ENCODE measurements around the gene ODAD2. TPM values are rescaled to one million over a fixed set of nuclear protein-coding genes. Genes with fewer than 3 reads are reported as not detected.

ODAD2 gene
- total RNA-seq, 1 experiment from 2014 or later: 0.61 TPM

GRCh38 chr10:28036587-28036986 lies 37.7 kb upstream of the ODAD2 start:
- Mint-ChIP-seq H3K9me3 (ENCODE audit: low read depth, unreplicated experiment) (peaks cover 9% of the 10 kb centered on the region), H3K4me1 (ENCODE audit: low read depth, unreplicated experiment) (no peaks in the 10 kb centered on the region), H3K4me3 (ENCODE audit: low read depth, unreplicated experiment) (no peak overlapping the region), H3K27me3 (ENCODE audit: unreplicated experiment) (peaks cover 16% of the 10 kb centered on the region), H3K27ac (ENCODE audit: unreplicated experiment) (no peak overlapping the region), H3K36me3 (ENCODE audit: insufficient read depth, unreplicated experiment) (no peaks in the 10 kb centered on the region)
- TF ChIP-seq CTCF (IDR thresholded peaks at IDR 0.05; ENCODE audit: unreplicated experiment): no peak
- no peak for DNase-seq
- intact Hi-C loops (cut with micrococcal nuclease; ENCODE audit: unreplicated experiment): no loop called here
- CTCF ChIA-PET: no interaction called here
- no TSS peak for BruUV-seq (replicated peaks)

DNA sequence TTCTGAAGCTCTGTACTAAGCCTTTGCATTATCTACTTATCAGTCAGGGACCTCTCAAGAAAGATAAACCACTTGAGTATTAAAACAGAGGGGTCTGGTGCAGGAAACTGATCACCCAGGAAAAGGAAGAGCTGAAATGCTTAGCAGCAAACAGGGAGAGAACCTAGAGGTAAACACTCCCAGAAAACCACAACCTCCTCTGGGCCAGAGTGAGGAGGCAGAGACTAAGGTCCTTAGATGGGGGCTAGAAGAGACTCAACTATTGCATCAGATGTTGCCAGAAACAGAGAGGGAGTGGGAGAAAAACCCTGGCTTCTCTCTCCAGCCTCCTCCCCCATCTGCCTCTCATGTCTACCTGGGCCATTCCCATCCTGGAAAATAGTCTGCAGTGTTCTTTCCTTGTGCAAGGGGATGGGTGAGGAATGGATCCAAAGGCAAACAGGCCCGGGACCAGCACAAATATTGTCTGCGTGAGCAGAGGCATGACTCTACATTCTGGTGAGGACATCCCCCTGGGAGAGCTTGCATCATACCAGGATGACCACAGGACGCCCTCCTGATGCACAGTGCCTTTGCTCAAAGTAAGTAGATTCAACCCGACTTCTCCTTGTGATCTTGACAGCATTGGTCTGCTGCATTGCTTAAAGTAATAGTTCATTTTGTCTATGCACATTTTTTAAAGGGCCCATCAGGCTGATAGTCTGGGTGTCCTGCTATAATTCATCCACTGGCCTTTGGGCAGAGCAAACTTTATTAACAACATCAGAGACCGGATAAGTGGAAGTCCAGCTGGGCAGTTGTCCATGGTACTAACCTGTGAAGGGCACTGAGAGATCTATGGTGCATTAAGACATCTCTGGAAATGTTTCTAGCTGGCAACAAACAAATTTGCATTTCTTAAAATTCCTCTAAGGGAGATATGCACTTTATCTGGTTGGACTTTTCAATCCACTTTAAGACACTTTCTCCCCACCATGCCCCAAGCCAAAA lies 22.4 kb upstream of the ODAD2 start:
- no TSS peak for BruUV-seq (replicated peaks)

DNA sequence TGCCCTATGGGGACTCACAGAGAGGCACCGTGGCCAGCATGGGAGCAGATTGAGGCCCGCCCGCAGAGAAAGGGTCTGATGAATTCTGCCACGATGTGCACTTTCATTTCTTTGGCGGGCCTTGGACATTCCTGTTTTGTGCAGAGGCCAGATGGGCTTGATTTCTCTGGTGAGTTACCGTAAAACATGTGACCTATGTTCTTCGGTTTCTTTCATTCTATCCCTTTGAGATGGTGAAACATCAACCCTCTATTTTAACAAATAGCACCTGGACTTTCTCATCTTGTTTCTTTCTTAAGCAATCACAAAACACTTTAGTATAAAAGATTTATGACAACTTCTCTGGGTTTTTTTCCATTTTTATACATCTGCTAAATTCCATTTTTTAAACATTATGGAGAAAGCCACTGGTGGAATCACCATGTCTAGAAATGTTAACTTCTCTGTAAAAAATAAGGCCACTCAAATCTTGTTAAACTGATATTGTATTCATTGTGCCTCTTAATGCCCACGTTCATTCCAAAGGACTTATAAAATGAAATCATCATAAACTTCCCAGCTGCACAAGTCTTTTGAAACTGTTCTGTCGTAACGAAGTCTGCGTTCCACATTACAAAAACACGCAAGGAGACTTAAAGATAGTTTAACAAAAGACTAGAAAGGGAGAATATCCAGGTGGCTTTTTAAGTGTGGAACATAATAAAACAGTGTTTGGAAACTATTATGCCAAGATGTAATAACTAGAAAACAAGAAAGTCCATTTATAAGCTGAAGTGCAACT lies 21.4 kb upstream of the ODAD2 start:
- no peak overlapping the region for H3K27ac Mint-ChIP-seq (ENCODE audit: unreplicated experiment)
- CTCF ChIA-PET: no interaction called here
- DNase-seq: no peak
- H3K36me3 Mint-ChIP-seq (ENCODE audit: insufficient read depth, unreplicated experiment): no peaks in the 10 kb centered on the region
- intact Hi-C loops (cut with micrococcal nuclease; ENCODE audit: unreplicated experiment): no loop called here
- no TSS peak for BruUV-seq (replicated peaks)
- H3K4me3 Mint-ChIP-seq (ENCODE audit: low read depth, unreplicated experiment): no peak overlapping the region
- no peaks in the 10 kb centered on the region for H3K9me3 Mint-ChIP-seq (ENCODE audit: low read depth, unreplicated experiment)
- no peak for TF ChIP-seq CTCF (IDR thresholded peaks at IDR 0.05; ENCODE audit: unreplicated experiment)
- peaks cover 17% of the 10 kb centered on the region for H3K27me3 Mint-ChIP-seq (ENCODE audit: unreplicated experiment)
- H3K4me1 Mint-ChIP-seq (ENCODE audit: low read depth, unreplicated experiment): no peaks in the 10 kb centered on the region

More for the DNA sequence above, 22.4 kb upstream of the ODAD2 start:
- Mint-ChIP-seq H3K27me3 (ENCODE audit: unreplicated experiment) (peaks cover 21% of the 10 kb centered on the region), H3K4me1 (ENCODE audit: low read depth, unreplicated experiment) (no peaks in the 10 kb centered on the region), H3K4me3 (ENCODE audit: low read depth, unreplicated experiment) (no peak overlapping the region), H3K36me3 (ENCODE audit: insufficient read depth, unreplicated experiment) (no peaks in the 10 kb centered on the region), H3K27ac (ENCODE audit: unreplicated experiment) (no peak overlapping the region), H3K9me3 (ENCODE audit: low read depth, unreplicated experiment) (no peaks in the 10 kb centered on the region)
- no peak for DNase-seq
- intact Hi-C loops (cut with micrococcal nuclease; ENCODE audit: unreplicated experiment): no loop called here
- CTCF ChIA-PET: no interaction called here
- no peak for TF ChIP-seq CTCF (IDR thresholded peaks at IDR 0.05; ENCODE audit: unreplicated experiment)

- BruUV-seq (replicated peaks): no TSS peak
- H3K27ac Mint-ChIP-seq (ENCODE audit: unreplicated experiment): no peak overlapping the region
- no peaks in the 10 kb centered on the region for H3K36me3 Mint-ChIP-seq (ENCODE audit: insufficient read depth, unreplicated experiment)
- H3K9me3 Mint-ChIP-seq (ENCODE audit: low read depth, unreplicated experiment): no peaks in the 10 kb centered on the region
- CTCF ChIA-PET: no interaction called here
- no peak for TF ChIP-seq CTCF (IDR thresholded peaks at IDR 0.05; ENCODE audit: unreplicated experiment)
- intact Hi-C loops (cut with micrococcal nuclease; ENCODE audit: unreplicated experiment): no loop called here
- no peak for DNase-seq
- no peaks in the 10 kb centered on the region for H3K4me1 Mint-ChIP-seq (ENCODE audit: low read depth, unreplicated experiment)
- H3K27me3 Mint-ChIP-seq (ENCODE audit: unreplicated experiment): peaks cover 8% of the 10 kb centered on the region
- no peak overlapping the region for H3K4me3 Mint-ChIP-seq (ENCODE audit: low read depth, unreplicated experiment)
These were observed 15.8 kb upstream of the ODAD2 start for GRCh38 chr10:28014651-28015050.
